HepG2 (cell line): ENCODE measurements around the gene NFKBIA. TPM values are rescaled to one million over a fixed set of nuclear protein-coding genes. Genes with fewer than 3 reads are reported as not detected.

Source experiments
- ARNT ChIP-seq: fragments of 450-650 bp; IDR thresholded peaks from 2 replicates; pipeline ENCODE4 v1.6.1; 2017
- ELF4 ChIP-seq: sonication (generic); formaldehyde crosslinking; IDR thresholded peaks from 2 replicates; pipeline ENCODE4 v1.5.0; 2020; ENCODE audit warnings: missing genetic modification reagents, mild to moderate bottlenecking, moderate library complexity, borderline replicate concordance
- GMEB2 ChIP-seq: IDR thresholded peaks from 2 replicates; pipeline ENCODE4 v1.6.1; 2016; ENCODE audit warnings: missing biosample characterization, missing genetic modification reagents, low read depth
- GTF2F1 ChIP-seq: fragments of 150-350 bp; IDR thresholded peaks from 2 replicates; pipeline ENCODE4 v1.6.1; 2014; ENCODE audit warnings: low read length
- HOXD1 ChIP-seq: sonication (generic); formaldehyde crosslinking; IDR thresholded peaks from 2 replicates; pipeline ENCODE4 v1.5.0; 2020; ENCODE audit warnings: missing genetic modification reagents
- MAX ChIP-seq: IDR thresholded peaks from 2 replicates; pipeline ENCODE4 v1.6.1; 2012; ENCODE audit warnings: inconsistent platforms
- SIN3B ChIP-seq: fragments of 150-350 bp; IDR thresholded peaks from 2 replicates; pipeline ENCODE4 v1.6.1; 2014; ENCODE audit warnings: low read length
- SP1 ChIP-seq, 2 experiments: fragments of 450-650 bp in 1 of 2; sonication (generic) in 1 of 2; formaldehyde crosslinking in 1 of 2; IDR thresholded peaks; 2 replicates each; pipeline versions ENCODE4 v1.4.0 to v1.6.1; 2016 to 2020; ENCODE audit warnings: missing genetic modification reagents in 1 of 2
- TAF15 ChIP-seq: fragments of 200-400 bp; formaldehyde crosslinking; IDR thresholded peaks from one replicate; pipeline ENCODE4 v1.6.1; 2018; ENCODE audit warnings: mild to moderate bottlenecking, low read depth, low read length; ENCODE audit not compliant: poor library complexity, severe bottlenecking
- THAP9 ChIP-seq: sonication (generic); formaldehyde crosslinking; IDR thresholded peaks from 2 replicates; pipeline ENCODE4; 2020; ENCODE audit warnings: missing genetic modification reagents, mild to moderate bottlenecking, borderline replicate concordance
- YEATS4 ChIP-seq: sonication (generic); formaldehyde crosslinking; IDR thresholded peaks from 2 replicates; pipeline ENCODE4 v1.4.0; 2020; ENCODE audit warnings: missing genetic modification reagents, borderline replicate concordance
- ZBTB39 ChIP-seq: sonication (generic); formaldehyde crosslinking; IDR thresholded peaks from 2 replicates; pipeline ENCODE4 v1.5.0; 2020; ENCODE audit warnings: missing genetic modification reagents
- ZNF234 ChIP-seq: sonication (generic); formaldehyde crosslinking; conservative IDR thresholded peaks from 2 replicates; pipeline ENCODE4 v1.5.1; 2020; ENCODE audit warnings: mild to moderate bottlenecking, missing genetic modification reagents
- ZNF562 ChIP-seq: sonication (generic); formaldehyde crosslinking; IDR thresholded peaks from 2 replicates; pipeline ENCODE4 v1.8.0; 2022; ENCODE audit warnings: missing genetic modification reagents, borderline replicate concordance
- ZNF720 ChIP-seq: sonication (generic); formaldehyde crosslinking; IDR thresholded peaks from 2 replicates; pipeline ENCODE4 v1.4.0; 2020; ENCODE audit warnings: missing genetic modification reagents
- ZSCAN9 ChIP-seq: IDR thresholded peaks from 2 replicates; pipeline ENCODE4 v1.6.1; 2016; ENCODE audit warnings: borderline replicate concordance
- polyA plus RNA-seq, 8 experiments: library from polyadenylated mRNA; depleted of rRNA in 3 of 8; stranded (reverse) in 7 of 8; unstranded in 1 of 8; fragments of >200 nt; fragmentation: Illumina TruSeq in 4 of 8; extraction: Trizol in 4 of 8; gene quantifications; 2 replicates each; pipeline versions ENCODE4 v1.2.1 to v1.2.3, GENCODE V29; 2011 to 2016; ENCODE audit warnings: low read depth in 4 of 8, missing spikeins in 1 of 8, mixed read lengths in 1 of 8; ENCODE audit not compliant: insufficient read depth in 1 of 8
- total RNA-seq, 5 experiments: library from RNA; depleted of rRNA; stranded (reverse); fragments of >200 nt; fragmentation: Illumina TruSeq; extraction: Trizol; gene quantifications; 2 replicates each; pipeline ENCODE4 v1.2.3, GENCODE V29; 2016; ENCODE audit warnings: low read depth in 1 of 5
- TF ChIP-seq, protein P1 (sequence below), 2 experiments: sonication (generic) in 1 of 2; formaldehyde crosslinking in 1 of 2; IDR thresholded peaks; 2 replicates each; pipeline versions ENCODE4 v1.5.1 to v1.6.1; 2011 to 2020; ENCODE audit warnings: borderline replicate concordance in 1 of 2, low read depth in 1 of 2, low read length in 1 of 2, mild to moderate bottlenecking in 1 of 2, missing genetic modification reagents in 1 of 2, moderate library complexity in 1 of 2
- TF ChIP-seq, protein P2 (sequence below): sonication (generic); formaldehyde crosslinking; IDR thresholded peaks from 2 replicates; pipeline ENCODE4 v1.4.0; 2020; ENCODE audit warnings: missing genetic modification reagents, low read depth, mild to moderate bottlenecking, borderline replicate concordance
- TF ChIP-seq, protein P3 (sequence below): sonication (generic); formaldehyde crosslinking; IDR thresholded peaks from 2 replicates; pipeline ENCODE4 v1.4.0; 2020; ENCODE audit warnings: mild to moderate bottlenecking, missing genetic modification reagents

The NFKBIA gene
- total and polyA plus RNA-seq, 2 of the 13 experiments (the other 11 are each of a cell fraction or from before 2014, with no cell fraction given) = 197 to 319 TPM

GRCh38 chr14:35403114-35403602 is 1.4 kb downstream of the NFKBIA start (continued):
- TF ChIP-seq THAP9 (CRISPR knock-in tag) (no peak; the same call in 1 of the 2 replicates), YEATS4 (CRISPR knock-in tag) (no peak), SP1 (IDR thresholded peaks at IDR 0.05) (no peak), SP1 (CRISPR knock-in tag; IDR thresholded peaks at IDR 0.05) (0 out of 2 replicates have a peak, but pooled peaks have one; percentile 19), ARNT (no peak), ZNF234 (no peak), HOXD1 (CRISPR knock-in tag) (no peak), SIN3B (0 out of 2 replicates have a peak, but pooled peaks have one; percentile 14), ELF4 (no peak), ZBTB39 (CRISPR knock-in tag) (no peak), TAF15 (no peak), ZNF562 (no peak), ZNF720 (no peak), MAX (no peak), GTF2F1 (no peak), ZSCAN9 (no peak), GMEB2 (CRISPR knock-in tag) (no peak)
- TF ChIP-seq, protein P1, sequence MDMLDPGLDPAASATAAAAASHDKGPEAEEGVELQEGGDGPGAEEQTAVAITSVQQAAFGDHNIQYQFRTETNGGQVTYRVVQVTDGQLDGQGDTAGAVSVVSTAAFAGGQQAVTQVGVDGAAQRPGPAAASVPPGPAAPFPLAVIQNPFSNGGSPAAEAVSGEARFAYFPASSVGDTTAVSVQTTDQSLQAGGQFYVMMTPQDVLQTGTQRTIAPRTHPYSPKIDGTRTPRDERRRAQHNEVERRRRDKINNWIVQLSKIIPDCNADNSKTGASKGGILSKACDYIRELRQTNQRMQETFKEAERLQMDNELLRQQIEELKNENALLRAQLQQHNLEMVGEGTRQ (IDR thresholded peaks at IDR 0.05; ENCODE audit: low read depth, low read length) = no peak
- TF ChIP-seq, protein P1 (CRISPR knock-in tag; IDR thresholded peaks at IDR 0.05; ENCODE audit: borderline replicate concordance) = no peak
- TF ChIP-seq, protein P2, sequence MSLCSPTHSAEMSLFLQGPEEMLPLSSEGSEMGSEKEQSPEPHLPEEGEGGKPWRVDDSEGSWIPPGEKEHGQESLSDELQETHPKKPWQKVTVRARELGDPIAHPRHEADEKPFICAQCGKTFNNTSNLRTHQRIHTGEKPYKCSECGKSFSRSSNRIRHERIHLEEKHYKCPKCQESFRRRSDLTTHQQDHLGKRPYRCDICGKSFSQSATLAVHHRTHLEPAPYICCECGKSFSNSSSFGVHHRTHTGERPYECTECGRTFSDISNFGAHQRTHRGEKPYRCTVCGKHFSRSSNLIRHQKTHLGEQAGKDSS (CRISPR knock-in tag) = no peak; the same call in 1 of the 2 replicates
- TF ChIP-seq, protein P3, sequence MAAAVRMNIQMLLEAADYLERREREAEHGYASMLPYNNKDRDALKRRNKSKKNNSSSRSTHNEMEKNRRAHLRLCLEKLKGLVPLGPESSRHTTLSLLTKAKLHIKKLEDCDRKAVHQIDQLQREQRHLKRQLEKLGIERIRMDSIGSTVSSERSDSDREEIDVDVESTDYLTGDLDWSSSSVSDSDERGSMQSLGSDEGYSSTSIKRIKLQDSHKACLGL (CRISPR knock-in tag) = no peak
